ENCODE results near the gene ARHGEF28. TPM values are rescaled to one million over a fixed set of nuclear protein-coding genes. Genes with fewer than 3 reads are reported as not detected.

ARHGEF28 gene
- total RNA-seq, 1 donor from 2014 or later, result 51.8 TPM

DNA sequence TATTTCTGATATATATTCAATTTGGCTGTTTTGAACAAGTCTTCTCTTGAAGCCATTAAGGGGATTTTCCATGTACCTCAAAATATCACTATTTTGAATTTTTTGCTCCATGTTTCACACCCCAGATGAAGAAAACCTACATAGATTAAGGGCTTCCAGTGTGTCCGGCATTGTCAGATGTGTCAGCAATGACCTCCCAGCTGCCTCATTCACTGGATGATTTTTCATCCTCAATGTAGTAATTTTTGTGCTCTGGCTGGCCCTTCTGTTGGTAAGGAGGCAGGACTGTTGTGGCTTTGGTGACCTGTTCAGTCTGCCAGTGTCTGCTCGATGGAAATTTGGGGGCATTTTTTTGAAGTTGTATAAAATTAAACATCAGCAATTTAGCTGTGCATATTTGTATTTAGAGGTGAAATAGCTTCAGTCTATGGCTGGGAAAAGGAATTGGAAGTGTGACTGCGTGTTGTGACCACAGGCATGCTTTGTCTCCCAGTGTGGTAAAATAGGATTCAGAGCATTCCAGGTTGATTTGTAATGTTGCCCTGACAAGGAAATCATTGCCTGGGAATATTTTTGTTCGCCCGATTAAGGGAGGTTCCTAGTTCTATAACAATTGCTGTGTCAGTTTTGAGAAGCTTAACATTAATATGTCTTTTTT lies 312.4 kb downstream of the ARHGEF28 start:
- ATAC-seq (peak; percentile 75), DNase-seq (ENCODE audit: low spot score) (no peak)
- intact Hi-C loops (cut with DNase I), result no loop called here

DNA sequence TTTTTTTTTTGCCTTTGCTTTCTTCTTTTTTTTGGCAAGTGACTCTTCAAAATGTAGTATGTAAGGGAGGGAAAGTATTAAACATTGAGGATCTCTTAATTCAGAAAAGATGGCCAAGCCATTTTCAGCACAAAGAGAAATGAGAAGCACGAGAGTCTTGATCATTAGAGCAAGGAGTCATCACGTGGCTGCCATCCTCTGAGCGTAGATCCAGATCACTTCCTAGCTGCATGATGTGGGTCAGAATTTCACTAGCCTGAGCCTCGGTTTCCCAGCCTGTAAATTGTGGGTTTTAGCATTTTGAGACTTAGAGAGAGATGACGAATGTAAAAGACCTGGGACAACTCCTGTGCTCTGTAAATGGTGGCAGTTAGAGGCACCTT lies 312.9 kb downstream of the ARHGEF28 start:
- ATAC-seq (peak; percentile 13), DNase-seq (ENCODE audit: low spot score) (no peak)
- intact Hi-C loops (cut with DNase I), result no loop called here

DNA sequence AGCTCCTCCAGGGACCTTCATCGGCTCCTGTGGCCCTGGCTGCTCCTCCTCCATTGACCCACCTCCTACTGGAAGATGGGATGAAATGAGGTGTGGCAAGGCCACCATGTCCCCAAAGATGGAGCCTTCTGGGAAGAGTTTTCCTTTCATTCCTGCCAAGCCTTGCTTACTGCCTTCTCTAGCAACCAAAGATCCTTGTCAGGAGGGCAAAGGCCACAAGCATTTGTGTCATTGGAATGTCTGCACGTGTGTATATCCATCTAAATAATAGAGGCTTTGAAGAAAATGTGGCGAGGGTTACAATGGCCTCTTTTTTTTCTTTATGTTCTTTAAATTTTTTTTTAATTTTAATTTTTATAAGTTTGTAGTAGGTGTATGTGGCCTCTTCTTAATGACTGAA lies 313.6 kb downstream of the ARHGEF28 start:
- peak; percentile 54 for ATAC-seq
- no peak for DNase-seq (ENCODE audit: low spot score)

DNA sequence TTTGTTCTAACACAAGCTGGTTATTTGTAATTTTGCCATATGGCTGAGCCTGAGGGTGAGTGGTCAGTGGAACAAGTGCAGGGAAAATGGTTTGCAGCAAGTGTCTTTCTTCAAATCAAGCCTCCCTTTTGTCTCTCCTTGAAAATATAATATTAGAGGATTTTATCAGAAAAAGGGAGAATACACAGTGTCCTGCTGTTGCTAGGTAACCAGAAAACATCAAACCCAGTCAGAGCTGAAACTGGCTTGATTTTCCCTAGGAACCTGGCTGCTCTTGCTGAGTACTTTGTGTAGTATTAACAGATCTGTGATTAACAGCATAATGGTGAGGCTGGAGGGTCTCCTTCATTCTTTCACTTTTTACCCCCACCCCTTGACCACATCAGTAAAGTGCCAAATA lies 314.0 kb downstream of the ARHGEF28 start:
- intact Hi-C loops (cut with DNase I), result no loop called here
- no peak for DNase-seq (ENCODE audit: low spot score)
- peak; percentile 77 for ATAC-seq

More for the DNA sequence above, 313.6 kb downstream of the ARHGEF28 start:
- intact Hi-C loops (cut with DNase I), result no loop called here

DNA sequence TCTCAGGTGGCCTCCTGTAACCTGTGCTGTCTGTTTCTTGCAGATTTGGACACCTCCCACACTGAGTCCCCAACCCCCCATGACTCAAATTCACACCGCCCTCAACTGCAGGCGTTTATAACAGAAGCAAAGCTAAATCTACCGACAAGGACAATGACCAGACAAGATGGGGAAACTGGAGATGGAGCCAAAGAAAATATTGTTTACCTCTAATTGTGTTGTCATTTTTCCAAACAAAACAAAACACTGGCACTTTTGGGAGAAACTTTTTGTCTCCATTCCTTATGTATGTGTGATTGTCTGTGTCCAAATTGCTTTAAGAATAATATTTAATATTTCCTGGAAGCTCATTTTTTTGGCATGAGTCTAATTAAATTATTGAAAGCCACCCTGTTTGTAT lies 314.8 kb downstream of the ARHGEF28 start:
- intact Hi-C loops (cut with DNase I), result no loop called here
- DNase-seq (ENCODE audit: low spot score) (no peak), ATAC-seq (no peak)

DNA sequence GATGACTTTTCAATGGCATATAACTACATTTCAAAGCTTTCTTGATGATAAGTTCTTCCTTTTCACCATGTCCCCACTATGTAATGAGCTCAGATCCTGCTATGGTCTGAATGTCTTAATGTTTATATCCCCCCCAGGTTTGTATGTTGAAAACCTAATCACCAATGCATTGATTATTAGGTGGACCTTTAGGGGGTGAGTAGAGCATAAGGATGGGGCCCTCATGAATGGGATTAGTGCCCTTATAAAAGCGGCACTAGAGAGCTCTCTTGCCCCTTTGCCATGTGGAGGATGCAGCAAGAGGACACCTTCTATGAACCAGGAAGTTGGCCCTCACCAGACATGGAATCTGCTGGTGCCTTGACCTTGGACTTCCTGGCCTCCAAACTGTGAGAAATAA lies 316.8 kb downstream of the ARHGEF28 start:
- intact Hi-C loops (cut with DNase I), result no loop called here
- ATAC-seq, result no peak
- no peak for DNase-seq (ENCODE audit: low spot score)

DNA sequence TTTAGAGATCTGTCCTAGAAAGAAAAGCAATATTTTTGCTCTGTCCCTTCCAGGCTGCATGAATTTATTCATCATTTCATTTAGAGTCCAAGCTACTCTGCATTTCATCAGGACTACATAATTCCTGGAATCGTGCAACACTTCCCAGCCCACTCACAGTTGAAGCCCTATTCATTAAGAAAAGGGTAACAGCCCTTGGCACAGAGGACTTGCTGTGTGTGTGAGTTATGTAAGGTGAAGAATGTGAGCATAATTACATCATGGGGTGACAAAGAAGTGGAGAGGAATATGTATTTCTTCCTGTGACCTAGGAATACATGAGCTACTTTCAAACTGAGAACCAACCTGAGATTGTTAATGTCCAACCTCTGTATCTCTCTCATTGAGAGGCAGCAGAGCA lies 317.4 kb downstream of the ARHGEF28 start:
- DNase-seq (ENCODE audit: low spot score) (no peak), ATAC-seq (no peak)
- intact Hi-C loops (cut with DNase I), result no loop called here

DNA sequence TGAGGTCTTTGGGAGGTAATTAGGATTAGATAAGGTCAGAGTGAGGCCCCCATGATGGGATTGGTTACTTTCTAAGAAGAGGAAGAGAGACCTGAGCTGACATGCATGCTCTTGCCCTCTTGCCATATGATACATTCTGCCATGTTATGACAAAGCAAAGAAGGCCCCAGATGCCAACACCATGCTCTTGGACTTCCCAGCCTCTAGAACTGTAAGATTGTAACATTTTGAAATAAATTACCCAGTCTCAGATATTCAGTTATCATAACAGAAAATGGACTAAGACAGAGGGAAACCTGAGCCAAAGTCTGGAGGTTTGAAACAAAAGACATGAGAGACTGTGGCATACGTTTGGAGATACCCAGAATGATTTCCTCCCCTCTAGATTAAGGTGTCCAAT lies 318.6 kb downstream of the ARHGEF28 start:
- ATAC-seq (no peak), DNase-seq (ENCODE audit: low spot score) (no peak)
- intact Hi-C loops (cut with DNase I), result no loop called here

DNA sequence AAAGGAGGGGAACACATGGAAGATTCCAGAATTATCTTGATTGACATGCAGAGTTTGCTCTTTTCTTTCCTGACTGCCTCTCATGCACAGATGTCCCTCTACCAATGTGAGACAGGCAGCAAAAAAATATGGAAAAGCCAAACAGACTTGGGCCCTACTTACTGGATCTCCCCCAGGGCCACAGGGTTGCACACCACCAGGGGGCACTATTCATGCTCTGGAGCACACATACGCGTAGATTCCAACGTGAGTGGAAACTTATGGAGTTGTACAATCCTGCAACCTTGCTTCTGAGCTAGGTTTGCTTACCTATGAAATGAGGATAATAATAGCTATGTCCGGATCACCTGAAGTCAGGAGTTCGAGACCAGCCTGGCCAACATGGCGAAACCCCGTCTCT lies 319.5 kb downstream of the ARHGEF28 start:
- DNase-seq (ENCODE audit: low spot score) (no peak), ATAC-seq (no peak)
- intact Hi-C loops (cut with DNase I), result no loop called here

DNA sequence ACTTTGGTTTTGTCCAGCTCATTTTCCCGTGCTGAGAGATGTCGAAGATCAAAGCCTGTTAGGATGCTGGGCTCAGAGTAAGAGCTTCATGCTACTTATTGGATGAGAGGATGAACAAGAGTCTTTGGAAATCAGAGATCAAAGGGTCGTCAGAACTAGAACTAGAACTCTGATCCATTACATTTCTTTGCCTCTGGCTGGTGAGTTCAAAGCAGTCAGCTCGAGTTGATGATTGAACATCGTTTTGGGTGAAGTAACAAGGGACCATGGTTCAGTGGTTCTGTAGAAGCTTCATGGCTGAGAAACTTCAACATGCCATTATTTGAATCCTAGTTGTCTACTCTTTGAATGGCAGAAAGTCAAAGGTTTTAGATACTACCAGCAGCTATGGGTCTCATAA lies 320.3 kb downstream of the ARHGEF28 start:
- DNase-seq (ENCODE audit: low spot score), result no peak
- no peak for ATAC-seq
- intact Hi-C loops (cut with DNase I), result no loop called here

DNA sequence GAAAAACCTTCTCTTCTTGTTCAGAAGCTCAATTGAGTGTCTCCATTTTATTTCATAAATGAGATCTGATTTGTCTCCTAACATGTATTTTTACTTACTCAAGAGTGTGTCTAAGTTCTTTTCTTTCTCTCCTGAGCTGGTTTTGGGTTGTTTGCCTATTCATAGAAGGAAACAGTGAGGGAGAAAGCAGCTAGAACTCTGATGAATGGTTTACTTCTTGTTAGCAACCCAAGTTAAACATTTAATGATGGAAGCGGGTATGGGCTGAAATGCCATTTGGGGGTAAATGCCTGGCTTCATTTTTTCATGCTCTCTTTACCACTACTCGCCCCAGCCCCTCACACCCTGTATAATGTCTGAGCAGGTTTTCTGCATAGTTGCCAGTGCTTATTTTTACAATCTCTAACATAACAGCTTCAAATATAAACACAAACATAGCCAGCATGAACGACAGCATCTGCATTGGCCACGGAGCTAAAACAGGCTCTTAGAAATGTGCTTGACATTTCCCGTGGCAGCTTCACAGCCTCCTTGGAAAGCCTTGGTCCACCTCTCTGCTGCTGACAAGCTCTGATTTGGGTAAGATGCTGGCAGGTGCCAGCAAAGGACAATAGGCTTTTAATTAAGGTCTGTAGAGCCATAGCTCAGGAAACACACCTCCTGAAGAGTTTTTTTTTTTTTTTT lies 321.1 kb downstream of the ARHGEF28 start:
- no peak for ATAC-seq
- no peak for DNase-seq (ENCODE audit: low spot score)

DNA sequence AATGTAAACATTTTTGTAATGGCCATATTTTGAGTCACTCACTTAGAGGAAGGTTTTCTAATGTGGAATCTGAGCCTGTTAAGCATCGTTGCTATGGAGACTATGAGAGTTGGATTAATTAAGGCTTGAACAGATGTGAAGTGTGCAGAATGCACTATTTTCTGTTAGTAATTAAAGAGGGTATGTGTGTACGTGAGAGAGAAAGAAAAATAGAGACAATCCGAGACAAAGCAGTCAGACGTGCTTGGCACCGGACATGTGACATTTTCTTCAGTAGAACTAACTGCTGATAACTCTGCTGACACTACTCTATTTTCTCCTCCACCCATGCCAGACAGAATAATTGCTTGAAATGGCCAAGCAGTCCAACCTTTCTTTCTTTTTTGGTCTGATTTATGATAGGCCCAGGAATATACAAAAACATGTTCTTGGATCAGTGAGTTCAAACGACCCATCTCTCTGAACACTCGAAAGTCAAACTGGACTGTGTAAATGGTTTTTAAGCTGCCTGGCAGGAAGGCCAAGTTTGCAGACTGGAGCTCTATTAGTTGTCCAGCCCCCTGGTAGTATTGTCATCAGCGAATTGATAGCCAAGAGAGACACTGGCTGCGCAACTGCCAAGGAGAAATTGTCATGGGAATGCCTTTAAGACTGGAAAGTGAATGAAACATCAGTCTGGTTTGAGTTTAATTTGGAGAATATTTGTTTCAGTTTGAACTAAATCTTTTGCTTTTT lies 322.1 kb downstream of the ARHGEF28 start:
- intact Hi-C loops (cut with DNase I), result no loop called here
- DNase-seq (ENCODE audit: low spot score), result no peak
- peak; percentile 41 for ATAC-seq

More for the DNA sequence above, 321.1 kb downstream of the ARHGEF28 start:
- intact Hi-C loops (cut with DNase I), result no loop called here

DNA sequence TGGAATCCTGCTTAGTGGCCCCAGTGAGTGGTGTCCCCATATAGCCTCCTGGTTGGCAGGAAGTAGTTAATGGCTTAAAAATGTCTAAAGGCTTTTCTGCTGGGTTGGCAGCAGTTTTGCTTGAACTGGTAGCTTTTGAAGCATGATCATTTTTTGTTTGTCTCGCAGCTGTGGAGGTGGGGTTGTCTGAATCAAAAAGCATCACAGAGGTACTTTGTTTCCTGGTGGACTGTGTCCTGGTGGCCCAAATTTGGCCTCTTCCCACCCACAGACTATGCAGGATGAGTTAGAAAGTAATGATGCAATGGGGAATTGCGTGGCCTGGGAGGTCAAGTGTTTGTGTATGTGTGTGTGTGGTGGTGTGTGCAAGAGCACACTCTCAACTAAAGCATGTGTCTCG lies 322.7 kb downstream of the ARHGEF28 start:
- intact Hi-C loops (cut with DNase I), result no loop called here
- DNase-seq (ENCODE audit: low spot score) (no peak), ATAC-seq (peak; percentile 88)

DNA sequence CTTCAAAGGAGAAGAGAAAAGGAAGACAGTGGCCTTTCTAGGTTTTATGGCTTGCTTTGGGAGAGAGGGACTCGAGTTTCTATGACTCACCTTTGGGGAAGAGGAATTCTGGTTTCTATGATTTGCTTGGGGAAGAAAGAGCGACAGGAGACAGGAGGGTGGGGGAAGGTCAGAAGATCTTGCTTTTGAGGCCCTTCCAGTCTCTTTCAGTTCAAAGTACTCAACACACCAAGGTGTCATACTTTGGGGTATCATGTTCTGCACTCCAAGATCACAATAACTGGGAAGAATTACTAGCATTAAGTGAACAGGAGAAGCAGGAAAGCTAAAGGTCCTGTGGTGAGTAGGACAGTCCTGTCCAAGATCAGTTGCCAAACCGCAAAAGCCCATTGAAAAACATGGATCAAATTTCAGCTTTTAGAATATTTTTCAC lies 324.5 kb downstream of the ARHGEF28 start:
- ATAC-seq, result no peak
- no peak for DNase-seq (ENCODE audit: low spot score)
- intact Hi-C loops (cut with DNase I), result no loop called here

DNA sequence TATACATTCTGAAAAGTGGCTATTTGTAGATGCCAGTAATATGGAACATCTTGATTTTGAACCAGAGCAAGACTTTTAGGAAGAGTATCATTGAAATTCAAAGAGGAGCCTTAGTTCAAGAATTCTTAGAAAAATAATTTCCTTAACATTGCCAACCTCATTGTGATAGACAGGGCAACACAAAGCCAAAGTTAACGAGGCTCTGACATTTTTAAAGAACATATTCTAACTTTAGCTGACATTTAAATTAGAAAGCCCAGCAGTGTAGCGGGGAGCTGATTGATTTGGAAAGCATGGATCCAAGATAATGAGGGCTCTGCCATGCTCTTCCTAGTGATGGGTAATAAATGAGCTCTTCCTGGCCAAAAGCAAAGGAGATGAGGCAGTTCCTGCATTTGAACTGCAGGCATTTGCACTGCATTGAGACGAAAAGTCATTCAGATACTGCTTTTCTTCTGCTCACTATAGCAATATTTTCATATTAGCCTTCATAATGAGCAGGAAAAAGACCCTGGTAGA lies 325.0 kb downstream of the ARHGEF28 start:
- ATAC-seq (no peak), DNase-seq (ENCODE audit: low spot score) (no peak)
- intact Hi-C loops (cut with DNase I), result no loop called here

DNA sequence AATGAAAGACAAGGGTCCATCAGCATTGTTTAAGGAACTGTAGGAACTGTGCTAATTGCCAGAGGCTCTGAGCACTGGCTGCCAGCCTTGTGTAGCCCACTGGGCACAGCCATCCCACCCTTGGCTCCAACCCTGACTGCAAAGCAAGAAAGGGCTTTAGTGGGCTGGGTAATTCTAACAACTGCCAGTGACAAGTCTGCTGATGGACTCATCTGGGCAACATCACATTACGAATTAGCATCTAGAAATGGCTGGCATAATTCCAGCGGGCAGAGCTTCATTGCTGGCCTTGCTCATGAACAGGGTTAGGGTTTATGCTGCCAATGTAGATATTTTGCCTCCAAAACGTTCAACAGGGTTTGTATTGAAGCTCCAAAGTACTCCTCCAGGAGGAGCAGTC lies 326.9 kb downstream of the ARHGEF28 start:
- DNase-seq (ENCODE audit: low spot score) (no peak), ATAC-seq (no peak)
- intact Hi-C loops (cut with DNase I), result no loop called here

DNA sequence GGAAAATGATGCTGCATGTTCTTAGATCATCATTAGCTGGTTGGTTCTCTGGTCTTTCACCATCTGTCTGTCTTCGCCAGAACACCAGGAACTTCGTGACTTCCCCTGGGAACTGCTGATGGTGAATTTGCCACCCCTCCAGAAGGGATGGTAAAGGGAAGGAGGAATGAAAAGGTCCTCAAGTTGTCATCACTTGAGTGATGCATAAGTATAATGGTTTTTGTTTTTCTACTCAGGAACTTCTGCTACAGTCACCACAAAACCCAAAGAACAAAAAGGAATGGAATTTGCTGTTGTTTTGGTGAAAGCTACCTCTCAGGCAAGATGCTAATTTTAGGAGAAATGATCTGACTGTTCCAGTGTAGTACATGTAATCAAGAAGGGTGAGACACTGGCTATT lies 328.4 kb downstream of the ARHGEF28 start:
- intact Hi-C loops (cut with DNase I), result no loop called here
- DNase-seq (ENCODE audit: low spot score) (no peak), ATAC-seq (no peak)

DNA sequence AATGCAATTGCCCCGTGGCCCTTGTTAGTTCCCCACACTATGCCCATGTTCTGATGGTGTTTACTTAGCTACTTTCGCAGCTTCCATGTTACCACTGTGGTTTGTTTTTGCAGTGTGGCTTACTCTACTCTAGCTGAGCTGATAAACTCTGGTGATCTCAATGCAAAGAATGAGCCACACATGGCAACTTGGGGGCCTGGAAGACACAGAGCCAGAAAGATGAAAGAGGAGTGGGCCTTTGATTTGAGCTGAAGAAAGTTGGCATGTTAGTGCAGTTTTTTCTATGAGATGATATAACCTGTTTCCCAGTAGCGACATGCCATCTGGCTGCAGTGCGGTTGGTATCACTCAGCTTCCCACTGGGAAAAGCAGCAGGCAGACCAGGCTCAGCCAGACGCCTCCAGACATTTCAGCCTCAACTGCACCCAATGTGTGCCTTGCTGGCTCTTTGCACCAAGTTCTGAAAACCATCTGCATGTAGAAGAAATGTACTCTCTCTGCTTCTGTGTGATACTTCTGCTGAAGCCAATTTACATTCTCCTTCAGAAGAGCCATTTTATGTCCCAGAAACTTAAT lies 329.4 kb downstream of the ARHGEF28 start:
- intact Hi-C loops (cut with DNase I), result no loop called here
- DNase-seq (ENCODE audit: low spot score), result no peak
- ATAC-seq, result no peak

DNA sequence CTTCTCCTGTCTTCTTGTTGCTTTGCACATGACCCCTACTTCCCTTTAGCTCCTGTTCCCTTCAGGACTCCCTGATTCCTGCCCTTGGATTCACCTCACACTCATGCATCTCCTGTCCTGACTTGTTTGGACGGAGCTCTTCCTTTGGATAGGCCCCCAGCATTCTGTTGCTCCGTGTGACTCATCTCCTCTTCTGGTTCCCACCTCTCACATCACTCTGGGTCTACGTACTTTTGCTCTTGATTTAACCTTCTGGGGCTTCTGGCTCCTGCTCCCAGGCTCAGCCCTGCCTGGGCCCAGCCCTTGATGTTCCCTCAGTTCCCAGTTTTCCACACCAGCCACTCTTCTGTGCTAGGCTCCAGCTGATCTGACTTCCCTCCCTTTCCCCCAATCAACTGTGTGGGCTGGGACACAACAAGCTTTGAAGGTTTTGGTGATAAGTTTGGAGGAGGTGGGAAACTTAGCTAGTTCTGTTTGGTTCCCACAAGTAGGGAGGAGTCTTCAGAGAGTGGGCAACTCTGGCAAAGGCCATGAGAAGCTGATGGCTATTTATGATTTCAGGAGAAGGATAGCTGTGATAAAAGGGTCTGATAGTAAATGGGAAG lies 331.5 kb downstream of the ARHGEF28 start:
- no peak for DNase-seq (ENCODE audit: low spot score)
- intact Hi-C loops (cut with DNase I), result no loop called here
- no peak for ATAC-seq

Measured in sciatic nerve (tissue), 2 donors.